Left lung (tissue), 10 donors: ENCODE measurements around the gene SLC45A2. TPM values are rescaled to one million over a fixed set of nuclear protein-coding genes. Genes with fewer than 3 reads are reported as not detected.
A peak's percentile ranks its signal among the peaks of the same experiment; 100 is the strongest.

ENCODE experiments used
- ATAC-seq: fragments of 200-7000 bp; cut with Tn5 transposase; one replicate; pipeline ENCODE4 v1.9.1; 2020; ENCODE audit warnings: moderate library complexity
- DNase-seq, 4 donors: peaks; one replicate each; pipeline ENCODE4 v3.0.0-alpha.2; 2013 to 2020
- H3K27ac ChIP-seq, 2 donors: fragments of 200-600 bp; sonication (generic) in 1 of 2; one replicate each; pipeline versions ENCODE4 v1.5.0 to v1.8.0; 2020 to 2021
- H3K27me3 ChIP-seq, 2 donors: fragments of 200-600 bp; sonication (generic) in 1 of 2; one replicate each; pipeline versions ENCODE4 v1.5.0 to v1.8.0; 2020 to 2021
- H3K36me3 ChIP-seq, 2 donors: fragments of 200-600 bp; sonication (generic) in 1 of 2; one replicate each; pipeline versions ENCODE4 v1.5.0 to v1.8.0; 2020 to 2021
- H3K4me1 ChIP-seq, 2 donors: fragments of 200-600 bp; one replicate each; pipeline ENCODE4 v1.8.0; 2021
- H3K4me3 ChIP-seq, 2 donors: fragments of 200-600 bp; sonication (generic) in 1 of 2; one replicate each; pipeline versions ENCODE4 v1.5.0 to v1.8.0; 2020 to 2021; ENCODE audit warnings: mild to moderate bottlenecking in 1 of 2
- H3K9me3 ChIP-seq, 2 donors: fragments of 200-600 bp; sonication (generic) in 1 of 2; one replicate each; pipeline versions ENCODE4 v1.5.0 to v1.8.0; 2020 to 2021
- intact Hi-C, 2 donors: fragments of 100-400 bp; cut with DNase I; formaldehyde crosslinking; loops; one replicate each; pipeline versions ENCODE4 v1.11.2 to v1.14.2; 2022
- polyA plus RNA-seq, 6 donors: library from polyadenylated mRNA; unstranded; fragments of 120-200 nt; gene quantifications; one replicate each; pipeline ENCODE4 v1.2.1, GENCODE V29; 2013; ENCODE audit not compliant: insufficient read length in 6 of 6
- total RNA-seq, 2 donors: library from RNA; stranded (reverse); fragmentation: NEBNext Ultra II Directional; extraction: Animal tissue kit (Norgen Biotek cat#: 25700); gene quantifications; one replicate each; pipeline ENCODE4 v1.2.1, GENCODE V29; 2021
- TF ChIP-seq, protein P1 (sequence below), 2 donors: fragments of 200-600 bp; sonication (generic) in 1 of 2; IDR thresholded peaks; one replicate each; pipeline versions ENCODE4 v1.5.0 to v1.8.0; 2021; ENCODE audit warnings: antibody characterized with exemption in 2 of 2
- donor health status: DM: no; HTN: yes; CAD: no.
- donor health status: DM: no; HTN: no; CAD: no.

The SLC45A2 gene
- total and polyA plus RNA-seq, 8 donors = 0.08 to 0.42 (median 0.12) TPM; not detected in 3

DNA sequence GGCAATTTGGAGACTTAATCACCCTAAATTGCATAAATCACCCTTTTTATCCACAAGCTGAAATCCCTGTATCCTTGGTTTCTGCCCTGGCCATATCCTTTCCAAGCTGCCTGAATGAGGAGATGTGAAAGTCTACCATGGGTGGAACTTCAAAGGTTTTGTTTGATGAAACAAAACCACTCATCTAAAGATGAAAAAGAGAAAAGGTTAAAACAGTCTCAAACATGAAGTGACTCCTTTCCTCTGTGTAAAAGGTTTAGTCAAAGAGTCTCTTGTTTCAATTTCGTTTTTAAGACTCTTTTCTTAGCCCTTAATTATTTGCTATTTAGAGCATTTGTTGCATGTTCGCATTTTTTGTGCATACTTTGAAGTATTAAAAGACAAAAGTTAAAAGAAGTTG, 11.2 kb downstream of the SLC45A2 start:
- intact Hi-C loops = no loop called here

DNA sequence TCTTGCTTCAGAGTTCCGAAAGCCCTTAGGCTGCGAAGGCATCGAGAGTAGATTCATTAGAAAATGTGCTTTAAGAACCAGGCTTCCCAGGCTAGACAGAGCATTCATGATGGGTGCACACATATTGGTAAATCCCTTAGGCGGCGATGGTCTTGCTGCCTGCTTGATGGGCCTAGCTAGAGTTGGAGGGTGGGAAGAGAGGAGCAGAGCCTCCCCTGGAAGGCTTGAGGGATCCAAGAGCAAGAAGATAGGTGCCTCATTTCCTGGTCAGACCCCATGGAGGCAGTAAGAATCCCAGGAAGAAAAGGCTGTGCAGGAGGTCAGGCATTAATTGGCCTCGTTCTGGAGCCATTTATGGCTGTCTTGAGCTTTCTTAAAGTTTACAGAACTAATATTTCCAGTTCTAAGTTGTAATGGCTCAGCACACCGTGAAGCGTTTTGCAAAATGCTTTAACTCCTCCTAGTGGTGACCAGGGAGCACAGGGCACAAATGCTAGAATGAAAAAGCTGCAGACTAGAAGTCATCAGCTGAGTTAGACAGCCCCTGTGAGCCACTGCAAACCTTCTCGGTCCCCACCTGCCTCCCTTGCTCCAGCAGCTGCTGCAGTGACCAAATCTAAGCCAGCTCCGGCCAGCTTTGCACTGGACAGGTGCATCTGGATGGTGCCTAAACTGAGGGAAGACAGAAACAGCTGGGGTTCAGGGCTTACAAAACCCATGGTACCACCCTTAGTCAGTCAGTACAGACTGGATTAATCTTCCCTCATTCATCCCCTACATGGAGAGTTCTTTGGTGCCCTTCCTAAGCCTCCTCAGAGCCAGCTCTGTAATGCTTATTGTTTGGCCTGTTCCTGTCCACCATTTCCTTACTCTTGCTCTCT, 14.7 kb downstream of the SLC45A2 start:
- Histone ChIP-seq H3K9me3 (no peaks in the 10 kb centered on the region), H3K27ac (no peak overlapping the region), H3K27me3 (no peaks in the 10 kb centered on the region), H3K36me3 (no peaks in the 10 kb centered on the region), H3K4me1 (no peaks in the 10 kb centered on the region), H3K4me3 (no peak overlapping the region)
- TF ChIP-seq, protein P1, sequence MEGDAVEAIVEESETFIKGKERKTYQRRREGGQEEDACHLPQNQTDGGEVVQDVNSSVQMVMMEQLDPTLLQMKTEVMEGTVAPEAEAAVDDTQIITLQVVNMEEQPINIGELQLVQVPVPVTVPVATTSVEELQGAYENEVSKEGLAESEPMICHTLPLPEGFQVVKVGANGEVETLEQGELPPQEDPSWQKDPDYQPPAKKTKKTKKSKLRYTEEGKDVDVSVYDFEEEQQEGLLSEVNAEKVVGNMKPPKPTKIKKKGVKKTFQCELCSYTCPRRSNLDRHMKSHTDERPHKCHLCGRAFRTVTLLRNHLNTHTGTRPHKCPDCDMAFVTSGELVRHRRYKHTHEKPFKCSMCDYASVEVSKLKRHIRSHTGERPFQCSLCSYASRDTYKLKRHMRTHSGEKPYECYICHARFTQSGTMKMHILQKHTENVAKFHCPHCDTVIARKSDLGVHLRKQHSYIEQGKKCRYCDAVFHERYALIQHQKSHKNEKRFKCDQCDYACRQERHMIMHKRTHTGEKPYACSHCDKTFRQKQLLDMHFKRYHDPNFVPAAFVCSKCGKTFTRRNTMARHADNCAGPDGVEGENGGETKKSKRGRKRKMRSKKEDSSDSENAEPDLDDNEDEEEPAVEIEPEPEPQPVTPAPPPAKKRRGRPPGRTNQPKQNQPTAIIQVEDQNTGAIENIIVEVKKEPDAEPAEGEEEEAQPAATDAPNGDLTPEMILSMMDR (IDR thresholded peaks at IDR 0.05) = peak; percentile 47 to 71
- DNase-seq = peak in 2 of 4 donors; percentile 26 to 68
- intact Hi-C loops = no loop called here
- peak; percentile 82 for ATAC-seq

More for the DNA sequence above, 11.2 kb downstream of the SLC45A2 start:
- no peak for ATAC-seq
- H3K36me3 ChIP-seq = no peaks in the 10 kb centered on the region
- no peak for DNase-seq
- no peak overlapping the region for H3K4me3 ChIP-seq
- H3K4me1 ChIP-seq = no peaks in the 10 kb centered on the region
- H3K9me3 ChIP-seq = no peaks in the 10 kb centered on the region
- TF ChIP-seq, protein P1 (IDR thresholded peaks at IDR 0.05) = no peak
- H3K27ac ChIP-seq = no peak overlapping the region
- H3K27me3 ChIP-seq = no peaks in the 10 kb centered on the region

DNA sequence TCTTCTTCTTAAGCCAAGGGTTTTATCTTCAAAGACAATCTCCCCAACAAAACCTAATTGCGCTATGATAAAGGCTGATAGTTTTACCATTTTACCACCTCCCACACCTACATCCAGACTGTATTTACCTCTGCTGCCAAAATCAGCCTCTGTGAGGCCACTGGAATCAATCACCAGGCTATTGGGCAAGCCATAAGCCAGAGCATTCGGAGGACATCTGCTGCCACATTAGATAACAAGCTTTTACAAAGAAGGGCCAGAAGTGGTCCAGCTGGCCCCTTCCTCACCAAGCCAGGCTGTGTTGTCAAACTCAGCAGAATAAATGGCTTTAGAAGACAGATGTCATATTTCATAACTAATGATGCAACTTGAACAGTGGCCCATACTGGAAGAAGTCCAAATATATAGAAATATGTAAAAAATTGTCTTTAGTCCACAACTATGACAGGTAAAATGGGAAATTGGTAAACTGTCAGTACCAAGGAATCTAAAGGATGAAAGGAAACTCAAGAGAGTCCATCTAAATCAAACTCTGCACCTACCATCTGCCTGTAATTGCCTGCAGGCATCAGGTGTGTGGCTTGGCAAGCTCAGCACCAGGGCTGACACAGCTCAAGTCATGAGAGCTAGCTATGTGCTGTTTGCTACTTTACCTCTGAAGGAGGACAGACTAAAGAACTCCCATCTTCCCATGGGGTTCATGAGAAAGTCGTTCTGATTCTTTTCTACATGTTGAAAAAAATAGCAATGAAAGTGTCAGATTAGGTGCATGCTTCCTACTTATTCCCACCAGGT, 16.1 kb downstream of the SLC45A2 start:
- TF ChIP-seq, protein P1 (IDR thresholded peaks at IDR 0.05) = no peak
- DNase-seq = peak in 2 of 4 donors; percentile 39 to 64

DNA sequence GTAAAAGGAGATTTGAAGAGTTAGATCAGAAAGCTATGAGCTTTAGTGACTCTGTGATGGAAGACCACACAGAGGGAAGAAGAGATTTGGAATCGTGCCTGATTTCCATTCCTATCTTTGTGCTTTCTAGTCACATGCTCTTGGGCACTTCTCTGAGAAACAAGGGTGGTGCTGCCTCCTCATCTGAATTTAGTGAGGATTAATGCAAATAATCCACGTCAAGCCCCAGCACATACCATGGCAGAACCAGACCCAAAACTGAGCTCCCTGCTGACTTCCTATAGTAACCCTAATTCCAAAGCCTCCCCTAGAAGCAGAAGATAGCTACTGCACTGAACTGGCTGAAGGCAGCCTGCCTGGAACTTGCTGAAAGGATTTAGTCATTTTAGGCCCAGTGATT, 17.7 kb downstream of the SLC45A2 start:
- H3K36me3 ChIP-seq = no peaks in the 10 kb centered on the region
- no peak overlapping the region for H3K4me3 ChIP-seq
- no peak for DNase-seq
- no peaks in the 10 kb centered on the region for H3K27me3 ChIP-seq
- TF ChIP-seq, protein P1 (IDR thresholded peaks at IDR 0.05) = no peak
- H3K27ac ChIP-seq = no peak overlapping the region
- no peaks in the 10 kb centered on the region for H3K4me1 ChIP-seq
- H3K9me3 ChIP-seq = no peaks in the 10 kb centered on the region
- intact Hi-C loops = no loop called here
- no peak for ATAC-seq

More for the DNA sequence above, 16.1 kb downstream of the SLC45A2 start:
- H3K9me3 ChIP-seq = no peaks in the 10 kb centered on the region
- no peak overlapping the region for H3K27ac ChIP-seq
- intact Hi-C loops = no loop called here
- no peaks in the 10 kb centered on the region for H3K4me1 ChIP-seq
- ATAC-seq = no peak
- no peak overlapping the region for H3K4me3 ChIP-seq
- H3K36me3 ChIP-seq = no peaks in the 10 kb centered on the region
- H3K27me3 ChIP-seq = no peaks in the 10 kb centered on the region
